Measurements from ENCODE around the gene NCR3LG1.

NCR3LG1 gene

GRCh38 chr11:17391493-17392355 lies 40.1 kb downstream of the NCR3LG1 start:
- in situ Hi-C loops (cut with MboI; ENCODE audit: low sequenced_read_pairs): loop anchor here (25.0 kb wide), 1 partner anchor 121 kb away; no protein-coding TSS in a partner anchor

DNA sequence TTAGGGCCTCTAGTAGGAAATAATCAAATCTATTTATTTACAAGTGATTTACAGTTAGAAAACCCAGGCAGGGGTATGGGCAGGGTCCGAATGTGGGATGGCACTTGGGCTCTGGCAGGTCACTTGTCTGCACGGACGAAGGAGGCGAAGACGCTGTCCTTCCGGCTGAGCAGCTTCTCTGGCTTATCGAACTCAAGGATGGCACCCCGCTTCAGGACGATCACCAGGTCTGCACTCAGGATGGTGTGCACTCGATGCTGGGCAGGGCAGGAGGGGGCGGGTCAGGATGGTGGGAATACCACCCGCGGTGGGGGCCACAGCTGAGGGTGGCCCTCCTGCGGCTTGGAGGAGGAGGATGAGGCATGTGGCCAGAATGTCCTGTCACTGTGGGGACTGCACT lies 41.3 kb downstream of the NCR3LG1 start:
- in situ Hi-C loops (cut with MboI; ENCODE audit: low sequenced_read_pairs): loop anchor here (25.0 kb wide), 1 partner anchor 119 kb away; no protein-coding TSS in a partner anchor

- in situ Hi-C loops (cut with MboI; ENCODE audit: low sequenced_read_pairs): loop anchor here (25.0 kb wide), 1 partner anchor 119 kb away; no protein-coding TSS in a partner anchor
Measured at GRCh38 chr11:17393472-17393871, 41.9 kb downstream of the NCR3LG1 start.

- in situ Hi-C loops (cut with MboI; ENCODE audit: low sequenced_read_pairs): loop anchor here (25.0 kb wide), 1 partner anchor 117 kb away; no protein-coding TSS in a partner anchor
Measured at GRCh38 chr11:17394743-17395390, 43.3 kb downstream of the NCR3LG1 start.

DNA sequence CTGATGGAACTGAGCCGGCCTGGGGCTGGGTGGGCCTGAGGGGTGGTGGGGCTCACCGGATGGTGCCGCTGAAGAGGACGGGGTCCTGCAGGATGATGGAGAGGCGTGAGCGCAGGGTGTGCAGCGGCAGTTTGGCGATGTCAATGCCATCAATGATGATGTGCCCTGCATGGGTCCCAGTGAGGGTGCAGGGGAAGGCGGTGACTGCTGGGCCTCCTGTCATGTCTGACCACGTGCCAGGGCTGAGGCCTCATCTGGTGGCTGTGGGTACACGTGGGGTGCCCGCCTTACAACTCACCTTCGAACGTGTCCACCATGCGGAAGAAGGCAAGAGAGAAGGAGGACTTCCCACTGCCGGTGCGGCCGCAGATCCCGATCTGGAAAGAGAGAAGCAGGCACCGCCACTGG lies 44.0 kb downstream of the NCR3LG1 start:
- in situ Hi-C loops (cut with MboI; ENCODE audit: low sequenced_read_pairs): loop anchor here (25.0 kb wide), 1 partner anchor 117 kb away; no protein-coding TSS in a partner anchor

DNA sequence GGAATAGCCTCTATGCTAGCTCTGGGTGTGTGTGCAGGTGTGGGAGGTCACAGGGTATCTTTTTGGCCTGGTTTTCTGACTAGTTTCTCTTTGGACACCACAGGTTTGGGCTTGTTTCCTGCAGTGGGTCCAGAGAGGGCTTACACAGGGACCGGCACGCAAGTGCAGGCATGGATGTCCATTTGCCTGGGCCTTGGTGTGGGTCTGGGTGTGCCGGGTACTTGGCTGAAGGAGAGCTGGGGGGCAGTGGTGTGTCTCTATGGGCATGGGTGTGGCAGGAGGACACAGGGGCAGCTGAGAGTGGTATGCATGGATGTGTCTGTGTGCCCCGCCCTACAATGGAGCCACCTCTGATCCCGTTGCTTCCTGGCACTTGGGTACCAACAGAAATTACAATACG lies 44.4 kb downstream of the NCR3LG1 start:
- in situ Hi-C loops (cut with MboI; ENCODE audit: low sequenced_read_pairs): loop anchor here (25.0 kb wide), 1 partner anchor 116 kb away; no protein-coding TSS in a partner anchor

GRCh38 chr11:17396598-17397310 lies 45.2 kb downstream of the NCR3LG1 start:
- in situ Hi-C loops (cut with MboI; ENCODE audit: low sequenced_read_pairs): loop anchor here (25.0 kb wide), 1 partner anchor 116 kb away; no protein-coding TSS in a partner anchor

DNA sequence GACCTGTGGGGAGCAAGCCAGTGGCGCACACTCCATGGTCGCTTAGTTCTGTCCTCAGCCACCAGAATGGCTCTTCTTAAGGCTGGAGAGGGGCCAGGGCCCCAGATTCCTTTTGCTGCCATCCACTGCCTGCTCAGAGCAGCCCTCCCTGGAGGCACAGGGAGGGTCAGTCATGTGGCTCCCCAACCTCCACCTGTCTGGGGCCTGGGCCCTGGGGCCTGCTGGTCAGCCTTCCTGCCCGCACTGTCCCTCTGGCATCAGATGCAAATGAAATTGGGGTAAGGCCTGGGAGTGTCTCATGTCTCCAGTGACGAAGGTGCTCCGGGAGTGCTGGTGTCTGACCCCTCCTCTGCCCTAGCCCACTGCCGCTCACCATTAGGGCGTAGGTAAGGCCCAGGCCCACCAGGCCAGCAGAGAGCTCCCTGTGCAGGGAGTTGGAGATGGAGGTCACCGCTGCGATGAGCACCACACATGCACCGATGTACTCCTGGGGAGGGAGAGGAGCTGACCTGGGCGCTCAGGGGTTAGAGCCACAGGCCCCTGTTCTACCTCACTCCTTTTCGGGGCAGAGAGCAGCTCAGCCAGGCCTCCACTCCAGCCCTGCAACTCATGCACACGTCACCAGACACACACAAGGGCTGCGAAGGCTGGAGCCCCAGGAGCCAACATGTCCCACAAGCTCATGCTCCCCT lies 45.9 kb downstream of the NCR3LG1 start:
- in situ Hi-C loops (cut with MboI; ENCODE audit: low sequenced_read_pairs): loop anchor here (25.0 kb wide), 1 partner anchor 115 kb away; no protein-coding TSS in a partner anchor

DNA sequence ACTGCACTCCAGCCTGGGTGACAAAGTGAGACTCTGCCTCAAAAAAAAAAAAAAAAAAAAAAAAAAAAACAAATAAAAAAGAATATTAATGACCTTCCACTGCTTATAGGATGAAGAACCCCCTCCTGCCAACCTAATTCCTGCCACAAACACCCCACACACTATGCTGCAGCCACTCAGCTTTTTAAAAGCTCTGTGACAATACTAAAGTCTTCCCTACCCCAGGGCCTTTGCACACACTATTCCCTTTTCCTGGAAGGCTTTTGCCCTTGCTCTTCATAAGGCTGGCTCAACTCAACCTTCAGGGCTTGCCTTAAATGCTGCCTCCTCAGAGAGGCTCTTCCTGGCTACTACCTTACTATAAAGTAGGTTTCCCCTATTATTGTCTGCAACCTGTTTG lies 47.6 kb downstream of the NCR3LG1 start:
- in situ Hi-C loops (cut with MboI; ENCODE audit: low sequenced_read_pairs): loop anchor here (25.0 kb wide), 1 partner anchor 113 kb away; no protein-coding TSS in a partner anchor

GRCh38 chr11:17400048-17400775 lies 48.6 kb downstream of the NCR3LG1 start:
- in situ Hi-C loops (cut with MboI; ENCODE audit: low sequenced_read_pairs): no loop called here

DNA sequence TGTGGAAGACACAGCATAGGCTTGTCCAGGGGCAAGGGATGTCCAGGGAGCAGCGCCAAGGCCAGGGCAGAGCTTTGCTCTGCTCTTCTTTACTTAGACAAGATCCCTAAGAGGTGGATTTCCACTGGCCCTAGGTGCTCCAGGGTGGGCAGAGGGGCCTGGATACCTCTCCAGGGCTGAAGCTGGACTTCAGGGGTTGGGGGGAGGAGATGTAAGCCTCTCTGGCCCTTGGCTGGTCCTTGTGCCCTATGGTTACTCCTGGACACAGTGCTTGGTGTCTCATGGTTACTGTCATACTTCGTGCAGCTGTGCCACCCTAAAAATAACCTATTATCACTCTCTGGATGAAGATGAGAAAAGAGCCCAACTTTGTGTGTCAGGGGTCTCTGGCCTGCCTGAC lies 49.7 kb downstream of the NCR3LG1 start:
- in situ Hi-C loops (cut with MboI; ENCODE audit: low sequenced_read_pairs): no loop called here

DNA sequence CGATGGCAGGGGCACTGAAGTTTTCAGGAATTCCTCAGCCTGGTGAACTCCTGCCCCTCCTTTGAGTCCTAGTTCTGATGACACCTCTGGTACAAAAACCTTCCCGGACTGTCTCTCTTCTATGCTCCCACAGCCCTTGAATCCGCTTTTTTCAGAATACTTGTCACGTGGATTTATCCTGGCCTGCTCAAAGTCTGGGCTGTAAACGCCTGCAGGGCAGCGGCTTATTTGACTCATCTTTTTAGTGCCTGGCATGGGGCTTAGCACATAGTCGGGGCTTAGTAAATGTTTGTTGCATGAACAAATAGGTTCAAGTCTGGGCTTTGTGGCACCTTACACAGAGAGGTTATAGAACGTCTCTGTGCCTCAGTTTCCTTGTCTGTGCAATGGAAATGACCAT lies 50.2 kb downstream of the NCR3LG1 start:
- in situ Hi-C loops (cut with MboI; ENCODE audit: low sequenced_read_pairs): no loop called here

DNA sequence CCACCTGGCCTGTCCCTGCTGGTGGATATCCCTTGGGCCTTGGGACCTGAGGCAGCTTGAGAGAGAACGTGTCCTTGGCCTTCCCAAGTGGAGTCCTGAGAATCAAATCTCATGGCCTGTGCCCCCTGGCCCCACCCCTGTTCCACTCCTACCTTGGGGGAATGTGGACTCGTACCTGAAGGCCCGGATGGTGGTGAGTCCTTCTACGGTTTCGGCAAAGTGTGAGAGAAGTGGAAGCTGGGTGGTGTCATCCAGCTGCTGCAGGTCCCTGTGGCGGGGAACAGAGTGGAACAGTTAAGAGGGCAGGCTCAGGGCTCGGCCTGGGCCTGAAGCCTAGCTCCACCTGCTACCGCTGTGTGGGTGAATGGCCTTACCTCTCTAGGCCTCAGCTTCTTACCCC lies 50.9 kb downstream of the NCR3LG1 start:
- in situ Hi-C loops (cut with MboI; ENCODE audit: low sequenced_read_pairs): no loop called here

GRCh38 chr11:17403980-17404759 lies 52.6 kb downstream of the NCR3LG1 start:
- in situ Hi-C loops (cut with MboI; ENCODE audit: low sequenced_read_pairs): no loop called here

DNA sequence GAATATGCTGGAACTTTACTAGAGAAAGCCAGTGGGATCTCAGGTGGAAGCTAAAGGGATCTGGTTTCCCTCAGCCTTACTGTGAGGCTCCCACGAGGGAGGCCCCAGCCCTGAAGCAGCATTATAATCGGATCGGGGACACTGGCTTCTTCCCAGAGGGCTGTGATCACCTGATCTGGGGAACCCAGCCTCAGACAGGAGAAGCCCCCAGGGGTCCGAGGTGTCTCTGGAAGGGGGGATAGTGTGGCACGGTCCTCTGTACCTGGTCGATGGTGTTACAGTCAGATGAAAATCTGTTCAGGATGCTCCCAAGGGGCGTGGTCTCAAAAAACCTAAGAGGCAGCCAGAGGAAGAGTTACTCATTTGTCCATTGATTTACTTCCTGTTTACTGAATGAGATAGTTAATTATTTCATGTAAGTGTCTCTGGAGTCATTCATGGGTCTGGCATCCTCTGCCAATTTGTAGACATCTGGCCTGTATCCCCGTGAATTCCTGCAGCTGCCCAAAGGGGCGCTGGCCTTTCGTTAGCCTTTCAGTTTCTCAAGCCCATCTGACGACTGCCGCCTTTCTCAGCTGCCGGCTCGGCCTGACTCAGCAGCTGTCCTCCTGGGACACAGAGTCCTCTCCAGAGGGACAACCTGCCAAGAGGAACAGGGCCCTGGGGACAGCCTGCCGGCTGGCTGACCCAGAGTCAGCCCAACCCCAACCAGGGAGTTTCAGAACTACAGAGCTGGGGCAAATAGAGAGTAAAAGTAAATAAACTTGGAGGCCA lies 53.8 kb downstream of the NCR3LG1 start:
- in situ Hi-C loops (cut with MboI; ENCODE audit: low sequenced_read_pairs): no loop called here

GRCh38 chr11:17406082-17406817 lies 54.6 kb downstream of the NCR3LG1 start:
- in situ Hi-C loops (cut with MboI; ENCODE audit: low sequenced_read_pairs): no loop called here

- in situ Hi-C loops (cut with MboI; ENCODE audit: low sequenced_read_pairs): no loop called here
Measured at GRCh38 chr11:17406818-17407149, 55.2 kb downstream of the NCR3LG1 start.

GRCh38 chr11:17407575-17407974 lies 56.0 kb downstream of the NCR3LG1 start:
- in situ Hi-C loops (cut with MboI; ENCODE audit: low sequenced_read_pairs): no loop called here

Data from HL-60/S4 treated with phorbol 12-myristate 13-acetate at 8.2 ng/mL for 4 days and 3 days (cell line).